GM19240 (cell line): ENCODE measurements around the gene MAFG.
A peak's percentile ranks its signal among the peaks of the same experiment; 100 is the strongest.

Source experiments
- DNase-seq: peaks from one replicate; pipeline ENCODE4 v3.0.0; 2011; ENCODE audit warnings: low spot score; ENCODE audit not compliant: insufficient read length

The MAFG gene

GRCh38 chr17:81939881-81940385, 12.4 kb upstream of the MAFG start:
- DNase-seq = no peak

GRCh38 chr17:81939218-81939617, 11.7 kb upstream of the MAFG start:
- no peak for DNase-seq

GRCh38 chr17:81935709-81936084, 8.2 kb upstream of the MAFG start:
- DNase-seq = no peak

DNA sequence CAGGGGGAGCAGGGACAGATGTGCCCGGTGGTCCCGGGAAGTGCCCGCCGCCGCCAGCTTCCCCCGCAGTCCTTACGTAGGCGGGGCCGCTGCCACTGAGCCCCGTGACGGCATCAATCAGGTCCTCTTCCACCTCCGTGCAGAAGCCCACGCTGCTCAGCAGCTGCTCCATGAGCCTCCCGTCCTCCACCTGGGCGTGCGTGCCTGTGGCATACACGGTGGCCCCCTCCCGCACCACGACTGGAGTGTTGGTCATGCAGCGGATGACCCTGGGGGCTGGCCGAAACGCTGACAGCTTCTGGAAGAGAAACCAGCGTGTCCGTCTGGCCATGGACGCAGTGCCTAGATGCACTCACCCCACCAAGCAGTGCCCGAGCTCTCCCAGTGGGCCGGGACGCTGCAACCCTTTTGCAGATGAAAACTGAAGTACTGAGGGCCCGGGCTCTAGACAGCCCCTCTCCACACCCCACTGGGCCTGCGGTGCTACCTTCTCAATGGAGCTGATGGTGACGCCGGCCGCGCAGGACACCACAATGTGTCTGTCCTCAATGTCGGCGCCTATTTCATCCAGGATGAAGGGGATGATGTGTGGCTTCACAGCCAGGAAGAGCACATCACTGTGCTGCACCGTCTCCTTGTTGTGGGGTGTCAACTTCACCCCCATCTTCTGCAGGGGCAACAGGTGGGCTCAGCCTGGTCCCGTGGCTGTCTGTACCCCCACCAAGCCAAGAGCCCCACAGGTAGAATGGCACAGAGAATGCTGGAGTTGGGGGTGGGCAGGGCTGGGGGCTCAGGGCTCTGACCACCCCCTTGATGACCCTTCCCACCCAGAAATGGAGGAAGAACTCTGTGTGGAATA, 7.5 kb upstream of the MAFG start:
- DNase-seq = no peak

DNA sequence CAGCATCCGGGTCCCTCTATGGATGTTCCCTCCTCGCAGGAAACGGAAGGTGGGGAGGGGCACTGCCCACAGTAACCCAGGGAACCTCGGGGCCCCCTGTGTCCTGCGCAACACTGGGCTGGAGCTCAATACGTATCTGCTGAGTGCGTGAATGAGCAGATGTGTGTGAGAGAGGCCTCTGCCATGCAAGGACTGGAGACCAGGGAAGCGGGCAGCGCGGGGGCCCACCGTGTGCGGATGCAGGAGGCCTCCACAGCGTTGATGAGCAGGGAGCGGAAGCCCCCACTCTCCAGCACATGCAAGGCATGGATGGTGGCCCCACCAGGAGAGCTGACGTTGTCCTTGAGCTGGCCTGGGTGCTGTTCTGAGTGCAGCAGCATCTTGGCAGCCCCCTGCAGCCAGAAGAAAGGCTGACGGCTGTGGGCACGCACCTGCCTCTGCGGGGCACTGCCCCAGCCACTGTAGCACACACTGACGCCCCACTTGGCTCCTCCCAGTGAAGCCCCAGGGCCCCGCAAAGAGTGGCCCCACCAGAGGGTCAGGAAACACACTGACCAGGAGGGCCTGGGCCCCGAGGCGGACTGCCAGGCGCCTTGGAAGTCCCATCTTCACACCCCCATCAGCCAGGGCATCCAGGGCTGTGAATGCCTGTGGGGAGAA, 6.7 kb upstream of the MAFG start:
- DNase-seq = no peak

GRCh38 chr17:81933178-81933699, 5.7 kb upstream of the MAFG start:
- DNase-seq = no peak

DNA sequence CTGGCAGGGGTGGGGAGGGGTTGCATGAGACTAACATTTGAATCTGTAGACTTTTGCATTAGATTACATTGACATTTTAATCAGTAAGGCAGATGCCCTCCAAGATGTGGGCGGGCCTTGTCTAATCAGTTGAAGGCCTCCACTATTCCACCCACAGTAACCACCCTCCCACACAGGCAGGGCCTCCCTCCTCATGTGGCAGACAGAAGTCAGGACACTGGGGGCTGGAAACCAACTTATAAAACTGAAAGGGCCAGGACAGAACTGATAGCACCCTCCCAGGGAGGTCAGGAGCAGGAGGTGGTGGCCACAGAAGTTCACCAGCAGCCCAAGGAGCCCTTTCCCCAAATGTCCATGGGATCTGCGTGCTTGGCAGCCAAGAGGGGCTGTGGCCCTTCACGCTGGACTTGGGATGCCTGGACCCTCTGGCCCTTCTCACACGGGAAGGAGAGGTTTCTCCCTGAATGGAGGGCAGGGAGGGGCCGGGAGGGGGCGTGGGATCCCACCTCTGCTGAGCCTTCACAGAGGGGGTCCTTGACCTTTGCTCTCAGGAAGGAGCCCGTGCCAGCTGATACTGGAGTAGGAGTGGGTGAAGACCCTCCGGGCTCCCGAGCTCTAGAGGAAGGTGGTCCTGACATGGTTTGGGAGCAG, 4.9 kb upstream of the MAFG start:
- DNase-seq = no peak

DNA sequence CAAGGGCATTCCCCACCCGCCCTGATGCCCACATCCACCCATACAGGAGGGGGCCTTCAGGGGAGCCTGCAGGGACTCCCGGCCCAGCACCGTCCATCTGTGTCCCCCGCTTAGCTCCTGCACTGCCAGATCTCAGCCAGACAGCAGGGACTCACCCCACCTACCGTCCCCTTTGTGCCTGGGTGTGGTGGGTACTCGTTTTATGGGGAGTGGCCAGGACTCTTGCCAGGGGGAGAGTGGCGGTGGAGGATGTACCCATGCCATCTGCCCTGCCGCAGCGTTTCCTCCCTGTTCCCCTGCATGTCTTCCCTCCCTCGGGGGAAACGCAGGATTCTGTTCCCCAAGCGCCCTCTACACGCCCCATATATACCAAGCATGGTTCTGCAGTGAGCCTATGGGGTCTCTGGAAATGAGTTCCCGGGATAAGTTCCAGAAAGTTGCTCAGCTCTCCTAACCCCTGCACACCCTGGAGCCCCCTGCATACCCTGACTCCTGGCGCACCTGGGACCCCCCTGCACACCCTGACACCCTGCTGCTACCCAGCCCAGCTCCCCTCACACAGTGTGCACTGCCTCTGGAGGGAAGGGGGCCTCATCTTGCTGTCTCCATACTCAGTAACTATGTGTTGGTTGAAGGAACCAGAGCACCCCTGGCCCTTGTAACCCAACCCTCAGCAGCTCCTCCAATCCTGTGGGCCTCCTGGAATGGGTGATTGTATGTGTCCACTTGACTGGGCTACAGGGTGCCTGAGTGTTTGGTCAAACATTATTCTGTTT, 4.2 kb upstream of the MAFG start:
- DNase-seq = no peak

DNA sequence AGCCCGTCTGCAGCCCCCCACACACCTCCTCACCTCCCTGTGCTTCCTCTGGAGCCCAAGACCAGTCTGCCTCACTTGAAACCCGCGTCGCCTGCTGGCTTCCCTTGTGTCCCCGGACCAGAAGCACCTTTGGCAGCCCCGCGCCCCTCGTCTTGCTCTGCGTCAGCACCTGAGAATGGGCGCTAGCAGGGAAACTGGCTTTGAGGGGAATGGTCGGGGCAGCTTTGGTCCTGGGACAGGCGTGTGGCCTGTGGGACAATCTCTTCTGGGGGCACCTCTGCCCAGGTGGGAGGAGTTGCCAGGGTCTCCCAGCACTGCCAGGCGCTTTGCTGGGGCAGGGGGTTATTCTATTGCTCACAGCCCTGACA, 3.6 kb upstream of the MAFG start:
- no peak for DNase-seq

DNA sequence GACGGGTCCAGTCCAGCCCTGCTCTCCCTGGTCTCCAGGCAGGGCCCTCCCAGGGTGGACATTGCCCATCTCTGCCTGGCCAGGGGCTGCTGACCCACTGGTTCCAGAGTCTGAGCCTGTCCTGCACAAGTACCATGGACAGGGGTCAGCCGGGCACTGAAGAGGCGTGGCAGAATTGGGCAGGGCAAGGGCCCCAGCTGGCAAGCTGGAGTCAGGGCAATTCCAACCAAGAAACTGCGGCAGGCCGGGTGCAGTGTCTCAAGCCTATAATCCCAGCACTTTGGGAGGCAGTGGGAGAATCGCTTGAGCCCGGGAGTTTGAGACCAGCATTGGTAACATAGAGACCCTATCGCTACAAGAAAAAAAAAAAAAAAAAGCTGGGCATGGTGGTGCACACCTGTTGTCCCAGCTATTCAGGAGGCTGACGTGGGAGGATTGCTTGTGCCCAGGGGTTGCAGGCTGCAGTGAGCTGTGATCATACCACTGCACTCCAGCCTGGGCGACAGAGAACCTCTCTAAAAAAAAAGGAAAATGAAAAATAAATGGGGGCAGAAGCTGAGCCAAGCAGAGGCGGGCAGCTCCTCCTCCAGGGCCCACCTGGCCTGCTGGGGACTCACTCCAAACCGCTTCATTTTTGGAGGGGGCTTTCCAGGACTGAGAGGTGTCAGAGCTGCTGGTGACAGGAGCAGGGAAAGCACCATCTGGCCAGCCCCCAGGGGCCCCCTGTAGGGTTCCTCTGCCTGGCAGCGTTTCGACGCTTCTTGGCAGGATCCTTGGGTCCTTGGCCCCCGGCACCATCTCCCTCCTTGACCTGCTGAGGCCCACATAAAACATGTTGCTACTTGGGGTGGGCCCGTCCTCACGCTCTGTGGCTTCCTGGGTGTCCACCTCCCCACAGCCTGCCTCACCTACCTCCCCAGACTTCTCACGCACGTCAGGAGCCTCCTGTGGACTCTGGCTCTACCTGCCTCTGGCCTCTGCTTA, 2.9 kb upstream of the MAFG start:
- DNase-seq = no peak

DNA sequence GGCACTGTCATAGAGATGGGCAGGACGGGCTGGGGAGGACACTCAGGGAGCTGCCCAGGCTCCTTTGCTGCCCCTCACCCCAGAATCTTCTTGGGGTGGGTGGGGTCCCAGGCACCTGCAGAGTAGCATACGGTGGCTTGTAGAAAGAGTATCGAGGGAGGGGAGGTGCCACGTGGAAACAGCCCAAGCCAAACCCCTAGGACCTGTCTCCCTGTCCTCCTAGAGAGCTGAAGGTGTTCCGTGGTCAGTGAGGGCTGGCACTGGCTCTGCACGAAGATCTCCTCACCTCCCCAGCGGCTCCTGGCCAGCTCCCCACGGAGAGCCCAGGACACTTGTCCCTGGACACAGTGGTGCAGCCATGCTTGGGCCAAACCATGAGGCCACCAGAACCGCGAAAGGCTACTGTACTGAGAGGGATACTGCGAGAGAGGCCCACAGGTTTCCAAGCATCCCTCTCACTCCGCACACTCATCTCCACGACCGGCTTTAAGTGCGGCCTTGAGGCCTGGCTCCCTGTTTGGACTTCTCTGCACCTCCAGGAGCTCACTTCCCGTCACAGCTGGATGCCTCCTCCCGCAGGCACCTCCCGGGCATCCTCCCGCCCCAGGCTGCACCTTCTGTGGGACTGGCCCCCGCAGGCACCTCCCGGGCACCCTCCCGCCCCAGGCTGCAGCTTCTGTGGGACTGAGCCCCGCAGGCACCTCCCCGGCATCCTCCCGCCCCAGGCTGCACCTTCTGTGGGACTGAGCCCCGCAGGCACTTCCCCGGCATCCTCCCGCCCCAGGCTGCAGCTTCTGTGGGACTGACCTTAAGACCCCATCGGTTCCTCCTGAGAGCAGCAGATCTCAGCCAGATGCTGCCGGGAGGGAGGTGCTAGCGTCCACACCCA, 2.0 kb upstream of the MAFG start:
- DNase-seq = no peak

DNA sequence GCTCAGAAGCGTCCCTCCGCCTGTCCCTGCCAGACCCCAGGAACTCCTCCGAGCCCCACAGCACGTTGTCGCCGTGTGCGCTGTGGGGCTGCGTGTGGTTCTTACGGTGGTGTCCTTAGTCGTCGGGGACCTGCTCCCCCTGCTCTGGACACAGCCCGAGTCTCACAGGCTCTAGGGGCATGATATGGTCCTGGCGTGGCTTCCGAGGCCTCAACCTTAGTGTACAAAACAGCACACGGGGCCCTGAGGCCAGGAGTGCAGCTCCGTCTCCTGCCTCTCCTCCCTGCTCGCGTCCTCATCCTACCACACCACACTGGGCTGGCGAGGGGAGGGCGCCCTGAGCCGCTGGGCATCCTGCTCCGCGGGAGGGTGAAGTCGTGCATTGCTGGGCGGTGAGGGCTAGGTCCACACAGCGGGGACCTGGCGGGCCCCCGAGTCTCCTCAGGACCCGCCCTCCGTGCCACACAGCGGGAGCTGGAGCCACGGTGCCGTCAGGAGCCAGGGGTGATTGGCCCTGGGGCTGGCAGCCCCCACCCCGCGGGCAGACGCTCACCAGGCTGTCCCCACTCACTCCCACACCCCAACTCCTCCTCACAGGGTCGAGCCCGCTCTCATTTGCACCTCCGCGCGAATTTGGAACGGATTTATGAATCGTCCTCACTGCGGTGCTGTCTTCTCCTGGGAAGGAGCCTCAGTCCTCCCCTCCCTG, 1.2 kb upstream of the MAFG start:
- DNase-seq = no peak

- no peak for DNase-seq
These were observed 333 bp downstream of the MAFG start for GRCh38 chr17:81927152-81927652.

- peak; percentile 83 for DNase-seq
These were observed 934 bp downstream of the MAFG start for GRCh38 chr17:81926451-81927151.

DNA sequence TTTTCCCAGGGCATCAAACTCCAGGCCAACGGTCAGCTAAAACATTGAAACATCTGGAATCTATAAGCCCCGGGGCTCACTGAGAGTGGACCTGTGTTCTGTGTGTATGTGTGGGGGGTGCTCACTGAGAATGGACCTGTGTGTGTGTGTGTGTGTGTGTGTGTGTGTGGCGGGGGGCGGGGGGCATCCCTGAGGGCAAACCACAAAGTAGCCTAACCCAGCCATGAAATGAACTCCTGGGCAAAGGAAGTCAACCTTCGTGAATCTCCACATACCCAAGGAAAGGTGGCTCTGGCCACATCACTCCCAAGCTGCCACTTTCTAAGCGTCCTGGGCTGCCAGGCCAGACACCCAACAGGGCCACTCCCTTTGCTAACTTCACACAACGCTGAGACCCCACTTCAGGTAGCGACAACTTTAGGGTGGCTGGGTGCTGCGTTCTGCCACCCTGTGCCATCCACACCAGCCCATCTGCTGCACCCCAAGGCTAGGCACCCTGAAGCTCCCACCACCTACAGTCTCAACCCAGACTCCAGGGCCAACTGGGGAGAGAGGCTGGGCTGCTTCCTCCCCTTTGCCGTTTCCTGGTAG, 1.6 kb downstream of the MAFG start:
- DNase-seq = no peak

DNA sequence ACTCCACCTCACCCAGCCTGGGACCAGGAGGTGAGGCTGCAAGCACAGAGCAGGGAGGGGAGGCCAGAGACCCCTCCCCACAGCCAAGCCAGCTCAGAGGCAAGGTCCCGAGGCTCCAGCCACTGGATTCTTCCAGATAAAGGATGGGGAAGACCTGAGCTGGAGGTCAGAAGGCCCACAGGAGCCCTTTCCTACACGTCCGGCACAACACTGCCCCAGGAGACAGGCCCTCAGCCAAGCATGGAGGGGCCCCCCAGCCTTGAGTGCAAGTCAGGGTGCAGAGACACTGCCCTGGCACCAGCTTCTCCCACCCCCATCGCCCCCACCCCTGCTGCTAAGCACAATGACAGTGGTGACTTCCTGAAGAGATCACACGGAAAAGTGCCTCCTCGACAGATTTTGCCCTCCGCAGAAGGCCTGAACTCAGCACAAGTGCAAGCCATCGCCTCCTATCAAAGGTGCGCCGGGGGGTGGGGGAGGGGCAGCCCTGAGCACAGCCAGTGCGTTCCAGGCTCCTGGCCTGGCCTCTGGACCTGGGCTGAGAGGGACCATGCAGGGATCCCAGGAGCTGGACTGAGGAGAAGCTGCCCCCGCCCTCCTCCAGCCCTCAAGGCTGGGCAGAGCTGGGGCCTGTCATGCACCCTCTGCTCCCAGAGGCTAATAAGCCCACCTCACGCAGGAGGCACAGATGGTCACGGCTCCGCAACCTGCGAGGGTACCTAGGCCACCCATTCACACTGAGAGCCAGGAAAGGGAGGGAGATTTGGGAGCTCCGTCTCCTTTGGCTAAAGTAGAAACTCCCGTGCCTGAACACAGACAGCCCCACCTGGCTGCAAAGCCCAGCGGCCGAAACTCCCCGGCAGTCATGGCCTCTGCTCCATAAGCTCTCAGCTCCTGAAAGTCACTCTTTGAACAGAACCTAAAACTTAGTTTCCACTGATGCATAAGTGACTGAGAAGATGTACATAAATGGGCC, 2.7 kb downstream of the MAFG start:
- no peak for DNase-seq
